ENCODE results near the gene DOCK7. TPM values are rescaled to one million over a fixed set of nuclear protein-coding genes. Genes with fewer than 3 reads are reported as not detected.

DOCK7 gene
- total and polyA plus RNA-seq, 2 of the 8 experiments (the other 6 are each of a cell fraction or from before 2014, with no cell fraction given): 10.2 to 33.7 TPM

GRCh38 chr1:62405247-62405646, 282.9 kb downstream of the DOCK7 start:
- ChIA-PET POLR2A (ENCODE audit: partially characterized antibody) (interaction anchor here (0.7 to 2.1 kb wide), 3 partner anchors 193 to 230 kb away, joined by 3 to 5 read pairs (median 5); no protein-coding TSS in a partner anchor), CTCF (ENCODE audit: partially characterized antibody) (interaction anchor here (0.6 to 15.5 kb wide), 14 partner anchors 8 to 274 kb away, joined by 3 to 191 read pairs (median 4); no protein-coding TSS in a partner anchor)
- no peak overlapping the region for H3K9ac ChIP-seq (replicated peaks in 1 of 4; ENCODE audit: extremely low read depth in 1 of 4, low read depth in 3 of 4, low read length in 3 of 4)
- H3K18ac ChIP-seq (ENCODE audit: extremely low read depth, low read length): no peak overlapping the region
- H3K4me3 ChIP-seq (ENCODE audit: extremely low read depth in 1 of 4, insufficient read depth in 2 of 4, low read depth in 3 of 4, low read length in 4 of 4): no peak overlapping the region
- no peak overlapping the region for H3K4me2 ChIP-seq (ENCODE audit: insufficient read depth in 1 of 2, low read depth in 2 of 2, low read length in 2 of 2)
- no peak overlapping the region for H2BK20ac ChIP-seq (ENCODE audit: low read length)
- H3K56ac ChIP-seq (replicated peaks; ENCODE audit: insufficient read length, low read depth, low read length): no peak overlapping the region
- H2BK5ac ChIP-seq (ENCODE audit: low read depth, low read length): no peak overlapping the region
- no peaks in the 10 kb centered on the region for H3K36me3 ChIP-seq (ENCODE audit: control insufficient read depth in 2 of 4, insufficient read depth in 4 of 4, low read length in 3 of 4)
- H3K27me3 ChIP-seq (replicated peaks in 1 of 4; ENCODE audit: control insufficient read depth in 3 of 4, extremely low read depth in 1 of 4, insufficient read depth in 3 of 4, low read length in 3 of 4): peaks cover 0 to 3% (median 0%) of the 10 kb centered on the region in 4 experiments; a peak in 1 of 7 replicates
- H3K4ac ChIP-seq (replicated peaks; ENCODE audit: insufficient read length, low read depth, low read length): no peak overlapping the region
- H4K8ac ChIP-seq (ENCODE audit: extremely low read depth, insufficient read depth, low read length): no peak overlapping the region
- no peak overlapping the region for H2AK5ac ChIP-seq (ENCODE audit: low read depth, low read length)
- no peak overlapping the region for H2BK15ac ChIP-seq (ENCODE audit: low read length)
- H3K14ac ChIP-seq (ENCODE audit: insufficient read length): no peak overlapping the region
- H2BK120ac ChIP-seq (replicated peaks; ENCODE audit: low read depth, low read length): no peak overlapping the region
- no peak overlapping the region for H2BK12ac ChIP-seq (ENCODE audit: low read depth, low read length)
- no peaks in the 10 kb centered on the region for H3K79me2 ChIP-seq (ENCODE audit: control insufficient read depth in 1 of 2, insufficient read depth in 2 of 2, low read length in 2 of 2)
- H3K4me1 ChIP-seq (replicated peaks in 1 of 4; ENCODE audit: control insufficient read depth in 3 of 4, insufficient read depth in 4 of 4, low read length in 3 of 4): peaks cover 0 to 14% (median 7%) of the 10 kb centered on the region in 4 experiments; a peak in 5 of 7 replicates
- no peaks in the 10 kb centered on the region for H4K20me1 ChIP-seq (replicated peaks in 1 of 2; ENCODE audit: control insufficient read depth in 1 of 2, insufficient read depth in 2 of 2, low read length in 2 of 2)
- H3K9me3 ChIP-seq (ENCODE audit: insufficient read depth in 2 of 2, low read depth in 1 of 2, low read length in 1 of 2): no peaks in the 10 kb centered on the region
- no peak overlapping the region for H4K91ac ChIP-seq (replicated peaks; ENCODE audit: insufficient read length, low read length)
- 95% methylated on average over 2 of the region's 2 CpGs; no CpG with 5 or more reads in 1 of the 2 experiments for WGBS, 2 experiments (ENCODE audit: extremely low coverage in 1 of 2, insufficient coverage in 1 of 2, insufficient read length in 1 of 2, insufficient replicate concordance in 2 of 2, low coverage in 1 of 2, low lambda C conversion rate in 2 of 2, missing lambda C conversion rate in 1 of 2)
- H3K23ac ChIP-seq (ENCODE audit: insufficient read length): no peak overlapping the region
- no peak overlapping the region for H2AFZ ChIP-seq (ENCODE audit: low read length)
- DNase-seq (ENCODE audit: low read depth in 1 of 2, low spot score in 2 of 2) (no peak), FAIRE-seq (no peak)
- no peak overlapping the region for H4K5ac ChIP-seq (ENCODE audit: insufficient read length, low read depth, low read length)
- no peak for TF ChIP-seq EZH2 (IDR thresholded peaks at IDR 0.05; ENCODE audit: low read depth, low read length, severe bottlenecking)
- no peak for TF ChIP-seq JUN (IDR thresholded peaks at IDR 0.05; ENCODE audit: low read depth, low read length)
- no peak for TF ChIP-seq RXRA (IDR thresholded peaks at IDR 0.05; ENCODE audit: insufficient read depth, low read depth, low read length)
- no peak for TF ChIP-seq KDM4A (IDR thresholded peaks at IDR 0.05; ENCODE audit: low read depth, low read length, severe bottlenecking)
- no peak for TF ChIP-seq CHD1 (IDR thresholded peaks at IDR 0.05; ENCODE audit: low read depth, low read length)
- TF ChIP-seq BACH1 (IDR thresholded peaks at IDR 0.05; ENCODE audit: low read length): no peak
- no peak for TF ChIP-seq HDAC6 (IDR thresholded peaks at IDR 0.05; ENCODE audit: low read depth, low read length)
- TF ChIP-seq RAD21 (IDR thresholded peaks at IDR 0.05 in 1 of 2, conservative IDR thresholded peaks at IDR 0.05 in 1 of 2; ENCODE audit: low read depth in 2 of 2, low read length in 2 of 2): no peak; a peak in 1 of 4 replicates
- no peak for TF ChIP-seq MAX (IDR thresholded peaks at IDR 0.05)
- no peak for TF ChIP-seq FOSL1 (IDR thresholded peaks at IDR 0.05; ENCODE audit: insufficient read depth, low read depth, low read length)
- TF ChIP-seq SIX5 (IDR thresholded peaks at IDR 0.05; ENCODE audit: low read depth, low read length): no peak
- no peak for TF ChIP-seq SIN3A (conservative IDR thresholded peaks at IDR 0.05 in 1 of 2, IDR thresholded peaks at IDR 0.05 in 1 of 2; ENCODE audit: low read depth in 1 of 2, low read length in 2 of 2)
- no peaks in the 10 kb centered on the region; the same call in 1 of the 2 replicates for H3K23me2 ChIP-seq (ENCODE audit: low read depth, low read length)
- H3K79me1 ChIP-seq (ENCODE audit: low read depth, low read length): no peaks in the 10 kb centered on the region
- no peak overlapping the region for H3K27ac ChIP-seq (ENCODE audit: low read depth, low read length)

Measured in H1 (cell line).